ENCODE measurements around the gene LIPJ. TPM values are rescaled to one million over a fixed set of nuclear protein-coding genes. Genes with fewer than 3 reads are reported as not detected.

LIPJ gene
- total and polyA plus RNA-seq, 2 of the 13 experiments (the other 11 are each of a cell fraction or from before 2014, with no cell fraction given), result not detected

GRCh38 chr10:88647061-88647615 is 60.6 kb downstream of the LIPJ start:
- no peaks in the 10 kb centered on the region for H3K4me1 ChIP-seq (ENCODE audit: insufficient read depth, low read length)
- DNase-seq (ENCODE audit: low spot score) (no peak), FAIRE-seq (no peak), ATAC-seq (no peak)
- no TSS peak for BruUV-seq (replicated peaks)
- H4K20me1 ChIP-seq (ENCODE audit: insufficient read depth, low read length), result no peaks in the 10 kb centered on the region
- H3K4me2 ChIP-seq (ENCODE audit: low read depth, low read length), result no peak overlapping the region
- ChIA-PET CTCF (ENCODE audit: low intra/inter-chr PET ratio, low total read pairs) (no interaction called here), POLR2A (no interaction called here)
- intact Hi-C loops (cut with micrococcal nuclease; ENCODE audit: unreplicated experiment), result no loop called here
- H3K9ac ChIP-seq (ENCODE audit: insufficient read depth, low read depth, low read length), result no peak overlapping the region
- no peaks in the 10 kb centered on the region for H3K9me3 ChIP-seq (ENCODE audit: low read length)
- no peak overlapping the region for H3K27ac ChIP-seq (ENCODE audit: extremely low read length, insufficient read depth, low read length)
- no peak overlapping the region for H2AFZ ChIP-seq (ENCODE audit: low read length)
- no peaks in the 10 kb centered on the region for H3K36me3 ChIP-seq (replicated peaks in 1 of 2; ENCODE audit: control insufficient read depth in 1 of 2, insufficient read depth in 2 of 2, low read length in 2 of 2)
- H3K79me2 ChIP-seq (ENCODE audit: insufficient read depth, low read length), result no peaks in the 10 kb centered on the region
- H3K27me3 ChIP-seq (ENCODE audit: control insufficient read depth in 1 of 2, insufficient read depth in 2 of 2, low read length in 2 of 2), result no peaks in the 10 kb centered on the region; a peak in 1 of 5 replicates
- in situ Hi-C loops (cut with HindIII; ENCODE audit: extremely low pct_ligation_motif_present, low pct_unique_long_range_greater_than_20kb), result no loop called here
- no peak overlapping the region for H3K4me3 ChIP-seq (replicated peaks in 1 of 3; ENCODE audit: insufficient read depth in 1 of 3, low read depth in 2 of 3, low read length in 3 of 3)
- WGBS (ENCODE audit: low lambda C conversion rate), result 0% methylated on average over 2 of the region's 2 CpGs
- TF ChIP-seq JUNB (CRISPR knock-in tag; IDR thresholded peaks at IDR 0.05; ENCODE audit: borderline replicate concordance) (no peak), ATF2 (CRISPR knock-in tag; IDR thresholded peaks at IDR 0.05) (no peak), ZNF646 (CRISPR knock-in tag; IDR thresholded peaks at IDR 0.05) (no peak), MTA3 (CRISPR knock-in tag; IDR thresholded peaks at IDR 0.05) (no peak), ZNF670 (CRISPR knock-in tag; IDR thresholded peaks at IDR 0.05; ENCODE audit: borderline replicate concordance) (no peak), HES4 (CRISPR knock-in tag; IDR thresholded peaks at IDR 0.05; ENCODE audit: borderline replicate concordance) (no peak), ZNF547 (CRISPR knock-in tag; IDR thresholded peaks at IDR 0.05) (no peak), ETS1 (CRISPR knock-in tag; IDR thresholded peaks at IDR 0.05) (no peak), CBX1 (IDR thresholded peaks at IDR 0.05; ENCODE audit: low read depth) (no peak), ISL2 (CRISPR knock-in tag; IDR thresholded peaks at IDR 0.05) (no peak), PAXIP1 (CRISPR knock-in tag; conservative IDR thresholded peaks at IDR 0.05) (no peak), ZNF343 (CRISPR knock-in tag; IDR thresholded peaks at IDR 0.05) (no peak)
